ENCODE measurements around the gene SOX14. TPM values are rescaled to one million over a fixed set of nuclear protein-coding genes. Genes with fewer than 3 reads are reported as not detected.

The SOX14 gene
- polyA plus RNA-seq, 1 experiment = not detected

DNA sequence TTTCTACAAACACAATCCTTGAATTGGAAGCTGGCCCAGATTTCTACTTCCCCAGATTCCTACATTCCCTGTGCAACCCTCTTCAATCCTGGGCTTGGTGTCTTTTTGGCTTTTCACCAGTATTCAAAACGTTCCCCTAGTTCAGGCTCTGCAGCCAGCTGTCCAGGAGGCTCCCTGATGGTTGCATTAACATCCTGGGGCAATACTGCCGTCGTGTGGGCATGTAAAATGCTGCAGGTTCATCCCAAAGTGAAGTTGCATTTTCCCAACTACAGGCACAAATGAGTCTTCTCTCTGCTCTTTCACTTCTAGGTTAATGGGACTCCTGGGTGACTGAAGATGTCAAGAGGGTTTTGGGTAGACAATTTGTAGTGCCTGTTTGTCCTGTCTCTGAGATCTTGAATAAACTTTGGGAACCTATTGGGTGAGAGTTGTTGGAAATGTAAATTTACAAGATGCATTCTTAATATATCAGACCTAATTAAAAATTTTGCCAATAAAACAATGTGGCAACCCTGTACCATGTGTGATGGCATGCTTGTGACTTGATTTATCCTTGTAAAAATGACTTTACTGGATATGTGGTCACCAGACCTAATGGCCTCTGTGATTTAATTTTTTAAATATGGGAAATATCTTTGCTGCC lies 28.6 kb downstream of the SOX14 start:
- ChIA-PET POLR2A (no interaction called here), CTCF (interaction anchor here (0.6 kb wide), 1 partner anchor 690 kb away, joined by 3 read pairs; no protein-coding TSS in a partner anchor)
- Histone ChIP-seq H3K36me3 (ENCODE audit: control insufficient read depth, insufficient read depth, low read length) (no peaks in the 10 kb centered on the region), H3K4me3 (ENCODE audit: low read depth, low read length) (no peak overlapping the region), H3K27me3 (ENCODE audit: control insufficient read depth, insufficient read depth, low read length) (no peaks in the 10 kb centered on the region)
- TF ChIP-seq, protein P1, sequence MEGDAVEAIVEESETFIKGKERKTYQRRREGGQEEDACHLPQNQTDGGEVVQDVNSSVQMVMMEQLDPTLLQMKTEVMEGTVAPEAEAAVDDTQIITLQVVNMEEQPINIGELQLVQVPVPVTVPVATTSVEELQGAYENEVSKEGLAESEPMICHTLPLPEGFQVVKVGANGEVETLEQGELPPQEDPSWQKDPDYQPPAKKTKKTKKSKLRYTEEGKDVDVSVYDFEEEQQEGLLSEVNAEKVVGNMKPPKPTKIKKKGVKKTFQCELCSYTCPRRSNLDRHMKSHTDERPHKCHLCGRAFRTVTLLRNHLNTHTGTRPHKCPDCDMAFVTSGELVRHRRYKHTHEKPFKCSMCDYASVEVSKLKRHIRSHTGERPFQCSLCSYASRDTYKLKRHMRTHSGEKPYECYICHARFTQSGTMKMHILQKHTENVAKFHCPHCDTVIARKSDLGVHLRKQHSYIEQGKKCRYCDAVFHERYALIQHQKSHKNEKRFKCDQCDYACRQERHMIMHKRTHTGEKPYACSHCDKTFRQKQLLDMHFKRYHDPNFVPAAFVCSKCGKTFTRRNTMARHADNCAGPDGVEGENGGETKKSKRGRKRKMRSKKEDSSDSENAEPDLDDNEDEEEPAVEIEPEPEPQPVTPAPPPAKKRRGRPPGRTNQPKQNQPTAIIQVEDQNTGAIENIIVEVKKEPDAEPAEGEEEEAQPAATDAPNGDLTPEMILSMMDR (IDR thresholded peaks at IDR 0.05; ENCODE audit: insufficient read depth, low read depth, low read length) = peak; percentile 58
- DNase-seq (ENCODE audit: low read depth) = no peak

DNA sequence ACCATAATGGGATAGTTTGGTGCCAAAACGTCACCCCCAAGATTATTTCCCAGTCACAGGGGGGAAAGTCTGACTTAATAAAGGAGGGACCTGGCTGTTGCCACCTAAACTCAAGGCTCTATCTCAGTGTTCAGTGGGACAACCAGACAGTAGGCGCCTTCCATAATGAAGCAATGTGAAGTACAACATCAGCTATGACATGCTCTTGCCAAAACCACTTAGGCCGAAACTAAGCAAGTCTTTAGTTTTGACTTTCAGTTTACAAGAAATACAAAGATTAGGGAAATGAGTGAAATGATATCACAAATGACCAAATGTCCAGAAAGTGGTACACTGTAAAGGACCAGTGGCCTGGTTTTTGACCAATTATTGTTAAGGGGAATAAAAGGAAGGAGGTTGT lies 32.9 kb downstream of the SOX14 start:
- Histone ChIP-seq H3K27me3 (ENCODE audit: control insufficient read depth, insufficient read depth, low read length) (no peaks in the 10 kb centered on the region), H3K36me3 (ENCODE audit: control insufficient read depth, insufficient read depth, low read length) (no peaks in the 10 kb centered on the region), H3K4me3 (ENCODE audit: low read depth, low read length) (no peak overlapping the region)
- DNase-seq (ENCODE audit: low read depth) = no peak
- ChIA-PET POLR2A (no interaction called here), CTCF (no interaction called here)
- TF ChIP-seq, protein P1 (IDR thresholded peaks at IDR 0.05; ENCODE audit: insufficient read depth, low read depth, low read length) = no peak

DNA sequence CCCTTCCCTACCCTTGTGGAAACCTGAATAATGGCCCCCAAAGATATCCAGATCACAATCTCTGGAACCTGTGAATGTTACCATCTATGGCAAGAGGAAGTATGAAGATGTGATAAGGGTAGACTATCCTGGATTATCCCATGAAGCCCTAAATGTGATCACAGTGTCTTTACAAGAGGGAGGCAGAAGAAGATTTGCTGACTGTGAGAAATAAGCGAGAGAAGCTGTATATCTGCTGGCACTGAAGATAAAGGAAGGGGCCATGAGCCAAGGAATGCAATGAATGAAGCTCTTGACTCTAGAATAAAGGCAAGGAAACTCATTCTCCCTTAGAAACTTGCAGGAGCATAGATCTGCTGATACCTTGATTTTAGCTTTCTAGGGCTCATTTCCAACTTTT lies 39.1 kb downstream of the SOX14 start:
- no peak for DNase-seq (ENCODE audit: low read depth)
- CTCF ChIA-PET = no interaction called here
- TF ChIP-seq, protein P1 (IDR thresholded peaks at IDR 0.05; ENCODE audit: insufficient read depth, low read depth, low read length) = no peak
- POLR2A ChIA-PET = no interaction called here
- Histone ChIP-seq H3K4me3 (ENCODE audit: low read depth, low read length) (no peak overlapping the region), H3K36me3 (ENCODE audit: control insufficient read depth, insufficient read depth, low read length) (no peaks in the 10 kb centered on the region), H3K27me3 (ENCODE audit: control insufficient read depth, insufficient read depth, low read length) (no peaks in the 10 kb centered on the region)

DNA sequence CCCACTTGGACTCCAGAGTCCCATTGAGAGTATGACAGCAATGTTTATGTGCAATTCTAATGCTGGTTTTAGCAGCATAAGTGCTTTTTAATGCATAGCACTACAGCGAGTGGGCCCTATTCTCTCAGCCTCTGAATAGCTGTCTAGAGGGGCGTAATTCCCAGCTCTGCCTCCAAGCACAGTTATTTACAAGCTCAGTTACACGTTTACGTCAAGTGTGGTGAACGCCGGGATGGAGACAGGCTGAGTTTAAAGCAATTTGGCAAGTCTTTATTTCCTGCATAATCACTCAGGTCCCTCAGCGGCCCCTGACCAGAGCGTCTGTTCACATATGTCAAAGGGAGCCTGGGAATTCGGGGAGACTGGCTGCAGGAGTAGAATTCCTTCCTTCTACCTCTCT lies 43.9 kb downstream of the SOX14 start:
- H3K27me3 ChIP-seq (ENCODE audit: control insufficient read depth, insufficient read depth, low read length) = no peaks in the 10 kb centered on the region
- no peak overlapping the region for H3K4me3 ChIP-seq (ENCODE audit: low read depth, low read length)
- POLR2A ChIA-PET = no interaction called here
- TF ChIP-seq, protein P1 (IDR thresholded peaks at IDR 0.05; ENCODE audit: insufficient read depth, low read depth, low read length) = no peak
- no peak for DNase-seq (ENCODE audit: low read depth)
- CTCF ChIA-PET = no interaction called here
- no peaks in the 10 kb centered on the region for H3K36me3 ChIP-seq (ENCODE audit: control insufficient read depth, insufficient read depth, low read length)

DNA sequence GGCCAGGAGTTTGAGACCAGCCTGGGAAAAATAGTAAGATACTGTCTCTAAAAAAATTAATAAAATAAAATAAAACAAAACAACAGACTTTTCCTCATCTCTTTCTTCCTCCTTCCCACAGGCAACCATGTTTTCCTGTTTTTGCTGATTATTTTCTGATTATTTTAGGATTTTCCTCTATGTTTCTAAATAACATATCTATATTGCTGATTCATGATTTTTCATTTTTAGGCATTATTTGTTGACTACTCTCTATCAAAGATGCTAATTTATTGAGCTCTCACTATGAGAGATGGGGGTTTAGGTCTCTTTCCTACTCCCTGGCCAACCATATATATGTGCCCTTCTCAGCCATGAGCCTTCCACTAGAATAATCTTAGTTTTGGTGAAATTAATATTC lies 45.4 kb downstream of the SOX14 start:
- Histone ChIP-seq H3K4me3 (ENCODE audit: low read depth, low read length) (no peak overlapping the region), H3K36me3 (ENCODE audit: control insufficient read depth, insufficient read depth, low read length) (no peaks in the 10 kb centered on the region), H3K27me3 (ENCODE audit: control insufficient read depth, insufficient read depth, low read length) (no peaks in the 10 kb centered on the region)
- ChIA-PET POLR2A (no interaction called here), CTCF (no interaction called here)
- no peak for DNase-seq (ENCODE audit: low read depth)
- TF ChIP-seq, protein P1 (IDR thresholded peaks at IDR 0.05; ENCODE audit: insufficient read depth, low read depth, low read length) = no peak
